ENCODE results near the gene SNTB2.
"Not testable (repeated sequence)": the region's sequence is repeated elsewhere in the genome, so short reads cannot be mapped to it uniquely, and the experiment has no call there.

The SNTB2 gene

GRCh38 chr16:69270831-69271230, 83.9 kb downstream of the SNTB2 start:
- Histone ChIP-seq H3K9ac (ENCODE audit: low read depth, low read length) (no peak overlapping the region), H3K9me3 (ENCODE audit: control insufficient read depth, insufficient read depth, low read length) (no peaks in the 10 kb centered on the region), H3K36me3 (ENCODE audit: insufficient read depth, low read length) (no peaks in the 10 kb centered on the region), H3K4me1 (ENCODE audit: insufficient read depth, low read length) (no peaks in the 10 kb centered on the region)

GRCh38 chr16:69273009-69273408, 86.0 kb downstream of the SNTB2 start:
- H3K36me3 ChIP-seq (ENCODE audit: insufficient read depth, low read length): peaks cover 2% of the 10 kb centered on the region; the same call in 1 of the 2 replicates
- H3K4me1 ChIP-seq (ENCODE audit: insufficient read depth, low read length): no peaks in the 10 kb centered on the region
- H3K9ac ChIP-seq (ENCODE audit: low read depth, low read length): no peak overlapping the region

GRCh38 chr16:69274699-69275235, 87.8 kb downstream of the SNTB2 start:
- Histone ChIP-seq H3K36me3 (ENCODE audit: insufficient read depth, low read length) (peaks cover 2% of the 10 kb centered on the region; the same call in 1 of the 2 replicates), H3K4me1 (ENCODE audit: insufficient read depth, low read length) (no peaks in the 10 kb centered on the region), H3K9ac (ENCODE audit: low read depth, low read length) (no peak overlapping the region), H3K9me3 (ENCODE audit: control insufficient read depth, insufficient read depth, low read length) (no peaks in the 10 kb centered on the region)

More at GRCh38 chr16:69273009-69273408, 86.0 kb downstream of the SNTB2 start:
- no peaks in the 10 kb centered on the region for H3K9me3 ChIP-seq (ENCODE audit: control insufficient read depth, insufficient read depth, low read length)

- no peaks in the 10 kb centered on the region for H3K9me3 ChIP-seq (ENCODE audit: control insufficient read depth, insufficient read depth, low read length)
- H3K4me1 ChIP-seq (ENCODE audit: insufficient read depth, low read length): no peaks in the 10 kb centered on the region
- peaks cover 2% of the 10 kb centered on the region; the same call in 1 of the 2 replicates for H3K36me3 ChIP-seq (ENCODE audit: insufficient read depth, low read length)
- H3K9ac ChIP-seq (ENCODE audit: low read depth, low read length): no peak overlapping the region
These were observed 89.5 kb downstream of the SNTB2 start for GRCh38 chr16:69276148-69277115.

GRCh38 chr16:69277413-69277812, 90.4 kb downstream of the SNTB2 start:
- Histone ChIP-seq H3K4me1 (ENCODE audit: insufficient read depth, low read length) (no peaks in the 10 kb centered on the region), H3K9ac (ENCODE audit: low read depth, low read length) (no peak overlapping the region), H3K9me3 (ENCODE audit: control insufficient read depth, insufficient read depth, low read length) (no peaks in the 10 kb centered on the region), H3K36me3 (ENCODE audit: insufficient read depth, low read length) (peaks cover 2% of the 10 kb centered on the region; the same call in 1 of the 2 replicates)

GRCh38 chr16:69283851-69284250, 96.9 kb downstream of the SNTB2 start:
- Histone ChIP-seq H3K36me3 (ENCODE audit: insufficient read depth, low read length) (no peaks in the 10 kb centered on the region; the same call in 1 of the 2 replicates), H3K9ac (ENCODE audit: low read depth, low read length) (no peak overlapping the region), H3K4me1 (ENCODE audit: insufficient read depth, low read length) (no peaks in the 10 kb centered on the region), H3K9me3 (ENCODE audit: control insufficient read depth, insufficient read depth, low read length) (no peaks in the 10 kb centered on the region)

- no peak overlapping the region for H3K9ac ChIP-seq (ENCODE audit: low read depth, low read length)
- no peaks in the 10 kb centered on the region for H3K4me1 ChIP-seq (ENCODE audit: insufficient read depth, low read length)
- H3K36me3 ChIP-seq (ENCODE audit: insufficient read depth, low read length): no peaks in the 10 kb centered on the region; the same call in 1 of the 2 replicates
- no peaks in the 10 kb centered on the region for H3K9me3 ChIP-seq (ENCODE audit: control insufficient read depth, insufficient read depth, low read length)
These were observed 98.3 kb downstream of the SNTB2 start for GRCh38 chr16:69285240-69285639.

- Histone ChIP-seq H3K9me3 (ENCODE audit: control insufficient read depth, insufficient read depth, low read length) (no peaks in the 10 kb centered on the region), H3K36me3 (ENCODE audit: insufficient read depth, low read length) (no peaks in the 10 kb centered on the region; the same call in 1 of the 2 replicates), H3K9ac (ENCODE audit: low read depth, low read length) (no peak overlapping the region), H3K4me1 (ENCODE audit: insufficient read depth, low read length) (no peaks in the 10 kb centered on the region)
These were observed 100.2 kb downstream of the SNTB2 start for GRCh38 chr16:69286941-69287713.

- H3K9me3 ChIP-seq (ENCODE audit: control insufficient read depth, insufficient read depth, low read length); H3K4me1 ChIP-seq (ENCODE audit: insufficient read depth, low read length); H3K9ac ChIP-seq (ENCODE audit: low read depth, low read length); H3K36me3 ChIP-seq (ENCODE audit: insufficient read depth, low read length): not testable (repeated sequence)
These were observed 104.7 kb downstream of the SNTB2 start for GRCh38 chr16:69291657-69292056.

- H3K9ac ChIP-seq (ENCODE audit: low read depth, low read length): no peak overlapping the region
- no peaks in the 10 kb centered on the region for H3K9me3 ChIP-seq (ENCODE audit: control insufficient read depth, insufficient read depth, low read length)
- no peaks in the 10 kb centered on the region for H3K4me1 ChIP-seq (ENCODE audit: insufficient read depth, low read length)
- no peaks in the 10 kb centered on the region for H3K36me3 ChIP-seq (ENCODE audit: insufficient read depth, low read length)
These were observed 106.4 kb downstream of the SNTB2 start for GRCh38 chr16:69293401-69293800.

GRCh38 chr16:69294051-69294450, 107.1 kb downstream of the SNTB2 start:
- Histone ChIP-seq H3K9me3 (ENCODE audit: control insufficient read depth, insufficient read depth, low read length) (no peaks in the 10 kb centered on the region), H3K36me3 (ENCODE audit: insufficient read depth, low read length) (no peaks in the 10 kb centered on the region), H3K9ac (ENCODE audit: low read depth, low read length) (no peak overlapping the region)

GRCh38 chr16:69296771-69297170, 109.8 kb downstream of the SNTB2 start:
- not testable (repeated sequence) for H3K9ac ChIP-seq (ENCODE audit: low read depth, low read length); H3K9me3 ChIP-seq (ENCODE audit: control insufficient read depth, insufficient read depth, low read length); H3K4me1 ChIP-seq (ENCODE audit: insufficient read depth, low read length); H3K36me3 ChIP-seq (ENCODE audit: insufficient read depth, low read length)

More at GRCh38 chr16:69294051-69294450, 107.1 kb downstream of the SNTB2 start:
- no peaks in the 10 kb centered on the region for H3K4me1 ChIP-seq (ENCODE audit: insufficient read depth, low read length)

GRCh38 chr16:69298261-69298660, 111.3 kb downstream of the SNTB2 start:
- Histone ChIP-seq H3K4me1 (ENCODE audit: insufficient read depth, low read length) (no peaks in the 10 kb centered on the region), H3K9me3 (ENCODE audit: control insufficient read depth, insufficient read depth, low read length) (no peaks in the 10 kb centered on the region), H3K36me3 (ENCODE audit: insufficient read depth, low read length) (no peaks in the 10 kb centered on the region; the same call in 1 of the 2 replicates), H3K9ac (ENCODE audit: low read depth, low read length) (no peak overlapping the region)

- Histone ChIP-seq H3K4me1 (ENCODE audit: insufficient read depth, low read length) (no peaks in the 10 kb centered on the region), H3K9ac (ENCODE audit: low read depth, low read length) (no peak overlapping the region), H3K36me3 (ENCODE audit: insufficient read depth, low read length) (no peaks in the 10 kb centered on the region; the same call in 1 of the 2 replicates), H3K9me3 (ENCODE audit: control insufficient read depth, insufficient read depth, low read length) (no peaks in the 10 kb centered on the region)
These were observed 114.2 kb downstream of the SNTB2 start for GRCh38 chr16:69301187-69301586.

Measured in ES-I3 (cell line).